ENCODE results near the gene ARPC4. TPM values are rescaled to one million over a fixed set of nuclear protein-coding genes. Genes with fewer than 3 reads are reported as not detected.

Gene ARPC4
- total and polyA plus RNA-seq, 2 of the 13 experiments (the other 11 are each of a cell fraction or from before 2014, with no cell fraction given), result 30.1 to 83.6 TPM

GRCh38 chr3:9792405-9793160 is at the start of gene ARPC4, which contains the start of gene TADA3 (continued):
- TF ChIP-seq, protein P1, sequence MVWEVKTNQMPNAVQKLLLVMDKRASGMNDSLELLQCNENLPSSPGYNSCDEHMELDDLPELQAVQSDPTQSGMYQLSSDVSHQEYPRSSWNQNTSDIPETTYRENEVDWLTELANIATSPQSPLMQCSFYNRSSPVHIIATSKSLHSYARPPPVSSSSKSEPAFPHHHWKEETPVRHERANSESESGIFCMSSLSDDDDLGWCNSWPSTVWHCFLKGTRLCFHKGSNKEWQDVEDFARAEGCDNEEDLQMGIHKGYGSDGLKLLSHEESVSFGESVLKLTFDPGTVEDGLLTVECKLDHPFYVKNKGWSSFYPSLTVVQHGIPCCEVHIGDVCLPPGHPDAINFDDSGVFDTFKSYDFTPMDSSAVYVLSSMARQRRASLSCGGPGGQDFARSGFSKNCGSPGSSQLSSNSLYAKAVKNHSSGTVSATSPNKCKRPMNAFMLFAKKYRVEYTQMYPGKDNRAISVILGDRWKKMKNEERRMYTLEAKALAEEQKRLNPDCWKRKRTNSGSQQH (CRISPR knock-in tag; IDR thresholded peaks at IDR 0.05; ENCODE audit: low read depth), result peak; percentile 68; the same call in 1 of the 2 replicates
- TF ChIP-seq IKZF4 (CRISPR knock-in tag; IDR thresholded peaks at IDR 0.05; ENCODE audit: borderline replicate concordance, low read depth, not compliant biosample characterization) (no peak), ZSCAN29 (CRISPR knock-in tag; conservative IDR thresholded peaks at IDR 0.05) (no peak), ZNF382 (CRISPR knock-in tag; IDR thresholded peaks at IDR 0.05; ENCODE audit: borderline replicate concordance) (no peak), BHLHE40 (IDR thresholded peaks at IDR 0.05; ENCODE audit: low read length) (peak; percentile 97), HOXA3 (CRISPR knock-in tag; IDR thresholded peaks at IDR 0.05) (peak; percentile 37; the same call in 1 of the 2 replicates), SMAD1 (CRISPR knock-in tag; IDR thresholded peaks at IDR 0.05; ENCODE audit: borderline replicate concordance, low read depth) (no peak; the same call in 1 of the 2 replicates), ZNF782 (CRISPR knock-in tag; IDR thresholded peaks at IDR 0.05; ENCODE audit: borderline replicate concordance) (peak; percentile 51; the same call in 1 of the 2 replicates), GABPA (IDR thresholded peaks at IDR 0.05; ENCODE audit: low read depth, low read length) (peak; percentile 80), GABPA (CRISPR knock-in tag; IDR thresholded peaks at IDR 0.05; ENCODE audit: low read depth) (peak; percentile 93), MAF1 (CRISPR knock-in tag; IDR thresholded peaks at IDR 0.05; ENCODE audit: borderline replicate concordance) (0 out of 2 replicates have a peak, but pooled peaks have one; percentile 57), SP2 (CRISPR knock-in tag; IDR thresholded peaks at IDR 0.05) (peak; percentile 62), FOXP1 (IDR thresholded peaks at IDR 0.05) (no peak), FOXP1 (CRISPR knock-in tag; IDR thresholded peaks at IDR 0.05) (no peak), ZNF615 (CRISPR knock-in tag; IDR thresholded peaks at IDR 0.05; ENCODE audit: borderline replicate concordance) (no peak), HIC2 (CRISPR knock-in tag; IDR thresholded peaks at IDR 0.05; ENCODE audit: low read depth) (0 out of 2 replicates have a peak, but pooled peaks have one; percentile 4), GMEB1 (CRISPR knock-in tag; IDR thresholded peaks at IDR 0.05; ENCODE audit: borderline replicate concordance) (peak; percentile 56; the same call in 1 of the 2 replicates)
- TF ChIP-seq, protein P2, sequence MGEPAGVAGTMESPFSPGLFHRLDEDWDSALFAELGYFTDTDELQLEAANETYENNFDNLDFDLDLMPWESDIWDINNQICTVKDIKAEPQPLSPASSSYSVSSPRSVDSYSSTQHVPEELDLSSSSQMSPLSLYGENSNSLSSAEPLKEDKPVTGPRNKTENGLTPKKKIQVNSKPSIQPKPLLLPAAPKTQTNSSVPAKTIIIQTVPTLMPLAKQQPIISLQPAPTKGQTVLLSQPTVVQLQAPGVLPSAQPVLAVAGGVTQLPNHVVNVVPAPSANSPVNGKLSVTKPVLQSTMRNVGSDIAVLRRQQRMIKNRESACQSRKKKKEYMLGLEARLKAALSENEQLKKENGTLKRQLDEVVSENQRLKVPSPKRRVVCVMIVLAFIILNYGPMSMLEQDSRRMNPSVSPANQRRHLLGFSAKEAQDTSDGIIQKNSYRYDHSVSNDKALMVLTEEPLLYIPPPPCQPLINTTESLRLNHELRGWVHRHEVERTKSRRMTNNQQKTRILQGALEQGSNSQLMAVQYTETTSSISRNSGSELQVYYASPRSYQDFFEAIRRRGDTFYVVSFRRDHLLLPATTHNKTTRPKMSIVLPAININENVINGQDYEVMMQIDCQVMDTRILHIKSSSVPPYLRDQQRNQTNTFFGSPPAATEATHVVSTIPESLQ (CRISPR knock-in tag; conservative IDR thresholded peaks at IDR 0.05), result no peak
- TF ChIP-seq, protein P3, sequence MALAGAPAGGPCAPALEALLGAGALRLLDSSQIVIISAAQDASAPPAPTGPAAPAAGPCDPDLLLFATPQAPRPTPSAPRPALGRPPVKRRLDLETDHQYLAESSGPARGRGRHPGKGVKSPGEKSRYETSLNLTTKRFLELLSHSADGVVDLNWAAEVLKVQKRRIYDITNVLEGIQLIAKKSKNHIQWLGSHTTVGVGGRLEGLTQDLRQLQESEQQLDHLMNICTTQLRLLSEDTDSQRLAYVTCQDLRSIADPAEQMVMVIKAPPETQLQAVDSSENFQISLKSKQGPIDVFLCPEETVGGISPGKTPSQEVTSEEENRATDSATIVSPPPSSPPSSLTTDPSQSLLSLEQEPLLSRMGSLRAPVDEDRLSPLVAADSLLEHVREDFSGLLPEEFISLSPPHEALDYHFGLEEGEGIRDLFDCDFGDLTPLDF (CRISPR knock-in tag; IDR thresholded peaks at IDR 0.05), result peak; percentile 17; the same call in 1 of the 2 replicates

All from HepG2 (cell line).